ENCODE results near the gene FSTL4. TPM values are rescaled to one million over a fixed set of nuclear protein-coding genes. Genes with fewer than 3 reads are reported as not detected.
"Not testable (repeated sequence)": the region's sequence is repeated elsewhere in the genome, so short reads cannot be mapped to it uniquely, and the experiment has no call there.

The FSTL4 gene
- total and polyA plus RNA-seq, 2 donors: 0.99 to 1.2 TPM

DNA sequence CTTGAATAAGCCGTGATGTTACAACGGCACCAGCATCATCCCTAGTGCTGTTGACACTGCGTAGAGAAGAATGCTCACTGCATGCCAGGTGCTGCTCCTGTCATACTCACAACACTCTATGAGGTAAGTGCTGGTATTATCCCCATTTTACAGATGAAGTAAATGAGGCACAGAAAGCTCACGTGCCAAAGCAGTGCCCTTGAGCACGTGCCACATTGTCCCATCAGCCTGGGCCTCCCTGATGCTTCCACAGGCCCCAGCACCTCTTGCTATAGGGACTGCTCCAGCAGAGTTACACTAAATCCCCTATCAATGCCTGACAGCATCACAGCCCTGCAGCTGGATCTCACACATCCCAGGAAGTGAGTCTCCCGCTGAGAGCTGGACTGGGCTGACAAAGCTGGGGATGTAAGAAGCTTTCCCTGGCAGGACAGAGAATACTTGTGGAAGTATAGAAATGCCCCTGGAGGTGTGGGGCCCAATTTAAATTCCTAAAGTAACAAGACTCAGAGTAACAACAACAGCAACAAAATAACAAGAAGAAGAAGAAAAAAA is 216.1 kb downstream of the FSTL4 start:
- peak overlapping the region; percentile 4 to 36 for H3K27ac ChIP-seq (ENCODE audit: low read depth in 1 of 2, low read length in 1 of 2)
- H3K4me3 ChIP-seq (ENCODE audit: low read length in 2 of 2): no peak overlapping the region
- peaks cover 5 to 18% of the 10 kb centered on the region in 2 donors for H3K4me1 ChIP-seq (ENCODE audit: control insufficient read depth in 2 of 2, insufficient read depth in 2 of 2, low read length in 2 of 2)
- H3K36me3 ChIP-seq (ENCODE audit: control insufficient read depth in 2 of 2, insufficient read depth in 2 of 2, low read length in 1 of 2): no peaks in the 10 kb centered on the region
- 95% methylated on average over 6 of the region's 6 CpGs for WGBS
- no peaks in the 10 kb centered on the region for H3K27me3 ChIP-seq (ENCODE audit: control insufficient read depth in 2 of 2, insufficient read depth in 1 of 2, low read length in 1 of 2)
- no peak for DNase-seq (ENCODE audit: low read depth in 6 of 9, low spot score in 9 of 9)
- no peaks in the 10 kb centered on the region for H3K9me3 ChIP-seq (ENCODE audit: control insufficient read depth in 2 of 2, insufficient read depth in 1 of 2, low read length in 1 of 2)

DNA sequence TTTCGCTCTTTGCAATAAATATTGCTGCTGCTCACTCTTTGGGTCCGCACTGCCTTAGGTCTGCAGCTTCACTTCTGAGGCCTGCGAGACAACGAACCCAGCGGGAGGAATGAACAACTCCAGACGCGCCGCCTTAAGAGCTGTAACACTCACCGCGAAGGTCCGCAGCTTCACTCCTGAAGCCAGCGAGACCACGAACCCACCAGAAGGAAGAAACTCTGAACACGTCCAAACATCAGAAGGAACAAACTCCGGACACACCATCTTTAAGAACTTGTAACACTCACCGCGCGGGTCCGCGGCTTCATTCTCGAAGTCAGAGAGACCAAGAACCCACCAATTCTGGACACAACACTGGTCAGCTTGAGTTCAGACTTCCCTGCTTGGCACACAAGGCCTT is 217.1 kb downstream of the FSTL4 start:
- H3K4me3 ChIP-seq (ENCODE audit: low read length in 2 of 2); H3K9me3 ChIP-seq (ENCODE audit: control insufficient read depth in 2 of 2, insufficient read depth in 1 of 2, low read length in 1 of 2); H3K27me3 ChIP-seq (ENCODE audit: control insufficient read depth in 2 of 2, insufficient read depth in 1 of 2, low read length in 1 of 2); H3K27ac ChIP-seq (ENCODE audit: low read depth in 1 of 2, low read length in 1 of 2); H3K36me3 ChIP-seq (ENCODE audit: control insufficient read depth in 2 of 2, insufficient read depth in 2 of 2, low read length in 1 of 2); DNase-seq (ENCODE audit: low read depth in 6 of 9, low spot score in 9 of 9): not testable (repeated sequence)
- 98% methylated on average over 21 of the region's 21 CpGs for WGBS
- H3K4me1 ChIP-seq (ENCODE audit: control insufficient read depth in 2 of 2, insufficient read depth in 2 of 2, low read length in 2 of 2): peaks cover 5 to 18% of the 10 kb centered on the region in 2 donors

GRCh38 chr5:133394477-133394817 is 217.9 kb downstream of the FSTL4 start:
- WGBS: 96% methylated on average over 22 of the region's 22 CpGs
- DNase-seq (ENCODE audit: low read depth in 6 of 9, low spot score in 9 of 9); H3K4me3 ChIP-seq (ENCODE audit: low read length in 2 of 2); H3K36me3 ChIP-seq (ENCODE audit: control insufficient read depth in 2 of 2, insufficient read depth in 2 of 2, low read length in 1 of 2); H3K27me3 ChIP-seq (ENCODE audit: control insufficient read depth in 2 of 2, insufficient read depth in 1 of 2, low read length in 1 of 2); H3K9me3 ChIP-seq (ENCODE audit: control insufficient read depth in 2 of 2, insufficient read depth in 1 of 2, low read length in 1 of 2); H3K27ac ChIP-seq (ENCODE audit: low read depth in 1 of 2, low read length in 1 of 2): not testable (repeated sequence)
- H3K4me1 ChIP-seq (ENCODE audit: control insufficient read depth in 2 of 2, insufficient read depth in 2 of 2, low read length in 2 of 2): peaks cover 5 to 18% of the 10 kb centered on the region in 2 donors

GRCh38 chr5:133393776-133394476 is 218.4 kb downstream of the FSTL4 start:
- H3K9me3 ChIP-seq (ENCODE audit: control insufficient read depth in 2 of 2, insufficient read depth in 1 of 2, low read length in 1 of 2): no peaks in the 10 kb centered on the region
- H3K4me3 ChIP-seq (ENCODE audit: low read length in 2 of 2): no peak overlapping the region
- H3K4me1 ChIP-seq (ENCODE audit: control insufficient read depth in 2 of 2, insufficient read depth in 2 of 2, low read length in 2 of 2): peaks cover 5 to 21% of the 10 kb centered on the region in 2 donors
- no peak for DNase-seq (ENCODE audit: low read depth in 6 of 9, low spot score in 9 of 9)
- H3K27ac ChIP-seq (ENCODE audit: low read depth in 1 of 2, low read length in 1 of 2): no peak overlapping the region
- no peaks in the 10 kb centered on the region for H3K36me3 ChIP-seq (ENCODE audit: control insufficient read depth in 2 of 2, insufficient read depth in 2 of 2, low read length in 1 of 2)
- 97% methylated on average over 17 of the region's 17 CpGs for WGBS
- peaks cover 0 to 5% of the 10 kb centered on the region in 2 donors for H3K27me3 ChIP-seq (ENCODE audit: control insufficient read depth in 2 of 2, insufficient read depth in 1 of 2, low read length in 1 of 2)

GRCh38 chr5:133392448-133392847 is 219.9 kb downstream of the FSTL4 start:
- Histone ChIP-seq H3K36me3 (ENCODE audit: control insufficient read depth in 2 of 2, insufficient read depth in 2 of 2, low read length in 1 of 2) (no peaks in the 10 kb centered on the region), H3K9me3 (ENCODE audit: control insufficient read depth in 2 of 2, insufficient read depth in 1 of 2, low read length in 1 of 2) (no peaks in the 10 kb centered on the region), H3K27ac (ENCODE audit: low read depth in 1 of 2, low read length in 1 of 2) (no peak overlapping the region), H3K27me3 (ENCODE audit: control insufficient read depth in 2 of 2, insufficient read depth in 1 of 2, low read length in 1 of 2) (peaks cover 0 to 5% of the 10 kb centered on the region in 2 donors), H3K4me3 (ENCODE audit: low read length in 2 of 2) (no peak overlapping the region), H3K4me1 (ENCODE audit: control insufficient read depth in 2 of 2, insufficient read depth in 2 of 2, low read length in 2 of 2) (peaks cover 5 to 15% of the 10 kb centered on the region in 2 donors)
- WGBS: 90% methylated on average over 4 of the region's 4 CpGs
- no peak for DNase-seq (ENCODE audit: low read depth in 6 of 9, low spot score in 9 of 9)

DNA sequence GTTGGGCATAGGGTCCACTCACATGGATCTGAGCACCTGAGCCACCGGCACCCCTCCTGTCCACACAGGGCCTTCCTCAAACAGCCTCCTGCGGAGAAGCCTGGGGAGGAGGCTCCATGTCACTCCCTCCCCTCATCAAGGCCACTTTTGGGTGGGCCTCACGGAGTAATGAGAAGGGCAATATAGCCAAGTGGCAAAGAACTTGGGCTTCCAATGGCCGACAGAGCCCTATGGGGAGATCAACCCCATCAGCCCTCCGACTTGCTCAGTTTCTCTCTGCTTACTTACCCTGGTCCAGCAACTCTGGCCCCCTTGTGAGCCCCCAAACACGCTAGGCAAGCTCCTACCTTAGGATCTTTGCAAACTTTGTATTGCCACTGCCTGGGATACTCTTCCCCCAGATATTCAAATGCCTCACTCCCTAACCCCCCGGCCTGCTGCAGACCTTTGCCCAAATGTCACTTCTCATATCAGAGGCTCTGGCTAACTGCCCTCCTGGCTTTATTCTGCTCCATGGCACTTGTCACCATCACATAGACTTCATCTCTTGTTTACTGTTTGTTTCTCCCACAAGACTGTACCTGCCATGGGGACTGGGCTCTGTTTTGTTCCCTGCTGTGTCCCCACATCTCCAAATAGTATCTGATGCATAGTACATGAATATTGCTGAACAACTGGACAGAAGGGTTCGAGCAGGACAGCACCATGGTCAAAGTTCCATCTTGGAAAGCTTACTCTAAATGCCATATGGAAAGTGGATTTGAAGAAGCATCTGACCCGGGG is 220.8 kb downstream of the FSTL4 start:
- DNase-seq (ENCODE audit: low read depth in 6 of 9, low spot score in 9 of 9): no peak
- Histone ChIP-seq H3K9me3 (ENCODE audit: control insufficient read depth in 2 of 2, insufficient read depth in 1 of 2, low read length in 1 of 2) (no peaks in the 10 kb centered on the region), H3K27me3 (ENCODE audit: control insufficient read depth in 2 of 2, insufficient read depth in 1 of 2, low read length in 1 of 2) (peaks cover 0 to 5% of the 10 kb centered on the region in 2 donors), H3K27ac (ENCODE audit: low read depth in 1 of 2, low read length in 1 of 2) (no peak overlapping the region), H3K4me3 (ENCODE audit: low read length in 2 of 2) (no peak overlapping the region), H3K4me1 (ENCODE audit: control insufficient read depth in 2 of 2, insufficient read depth in 2 of 2, low read length in 2 of 2) (peaks cover 0 to 8% of the 10 kb centered on the region in 2 donors), H3K36me3 (ENCODE audit: control insufficient read depth in 2 of 2, insufficient read depth in 2 of 2, low read length in 1 of 2) (no peaks in the 10 kb centered on the region)
- 95% methylated on average over 9 of the region's 9 CpGs for WGBS

- Histone ChIP-seq H3K27me3 (ENCODE audit: control insufficient read depth in 2 of 2, insufficient read depth in 1 of 2, low read length in 1 of 2) (peaks cover 0 to 5% of the 10 kb centered on the region in 2 donors), H3K4me1 (ENCODE audit: control insufficient read depth in 2 of 2, insufficient read depth in 2 of 2, low read length in 2 of 2) (peaks cover 0 to 3% of the 10 kb centered on the region in 2 donors), H3K9me3 (ENCODE audit: control insufficient read depth in 2 of 2, insufficient read depth in 1 of 2, low read length in 1 of 2) (no peaks in the 10 kb centered on the region), H3K4me3 (ENCODE audit: low read length in 2 of 2) (no peak overlapping the region), H3K27ac (ENCODE audit: low read depth in 1 of 2, low read length in 1 of 2) (no peak overlapping the region), H3K36me3 (ENCODE audit: control insufficient read depth in 2 of 2, insufficient read depth in 2 of 2, low read length in 1 of 2) (no peaks in the 10 kb centered on the region)
- WGBS: 98% methylated on average over 10 of the region's 10 CpGs
- DNase-seq (ENCODE audit: low read depth in 6 of 9, low spot score in 9 of 9): no peak
Observed at GRCh38 chr5:133390416-133391353, 221.7 kb downstream of the FSTL4 start.

- Histone ChIP-seq H3K27ac (ENCODE audit: low read depth in 1 of 2, low read length in 1 of 2) (no peak overlapping the region), H3K27me3 (ENCODE audit: control insufficient read depth in 2 of 2, insufficient read depth in 1 of 2, low read length in 1 of 2) (peaks cover 0 to 18% of the 10 kb centered on the region in 2 donors), H3K4me1 (ENCODE audit: control insufficient read depth in 2 of 2, insufficient read depth in 2 of 2, low read length in 2 of 2) (peaks cover 0 to 3% of the 10 kb centered on the region in 2 donors), H3K36me3 (ENCODE audit: control insufficient read depth in 2 of 2, insufficient read depth in 2 of 2, low read length in 1 of 2) (no peaks in the 10 kb centered on the region), H3K4me3 (ENCODE audit: low read length in 2 of 2) (no peak overlapping the region), H3K9me3 (ENCODE audit: control insufficient read depth in 2 of 2, insufficient read depth in 1 of 2, low read length in 1 of 2) (peaks cover 0 to 1% of the 10 kb centered on the region in 2 donors)
- WGBS: 84% methylated on average over 4 of the region's 4 CpGs
- DNase-seq (ENCODE audit: low read depth in 6 of 9, low spot score in 9 of 9): no peak
Observed at GRCh38 chr5:133389066-133389590, 223.2 kb downstream of the FSTL4 start.

All from thymus (tissue), 11 donors.